Testis (tissue), 3 donors: Measurements from ENCODE around the gene NAPSA. TPM values are rescaled to one million over a fixed set of nuclear protein-coding genes. Genes with fewer than 3 reads are reported as not detected.

Experiments
- DNase-seq: peaks from one replicate; pipeline ENCODE4 v3.0.0-alpha.2; 2019
- H3K27ac ChIP-seq, 2 donors: fragments of 200-600 bp; sonication (generic); one replicate each; pipeline ENCODE4 v1.5.1; 2019
- H3K27me3 ChIP-seq: fragments of 200-600 bp; sonication (generic); one replicate; pipeline ENCODE4 v1.5.1; 2019
- H3K36me3 ChIP-seq: fragments of 200-600 bp; sonication (generic); one replicate; pipeline ENCODE4 v1.5.1; 2017; ENCODE audit warnings: low read depth; ENCODE audit errors: missing control alignments
- H3K4me1 ChIP-seq: fragments of 200-600 bp; sonication (generic); one replicate; pipeline ENCODE4 v1.5.1; 2019
- H3K4me3 ChIP-seq, 2 donors: fragments of 200-600 bp; sonication (generic); one replicate each; pipeline ENCODE4 v1.5.1; 2017 to 2019
- H3K9me3 ChIP-seq: fragments of 200-600 bp; sonication (generic); one replicate; pipeline ENCODE4 v1.5.1; 2017
- CTCF ChIP-seq, 3 experiments: fragments of 450-650 bp in 2 of 3; fragments of 200-600 bp in 1 of 3; sonication (generic) in 1 of 3; IDR thresholded peaks; one replicate each; pipeline ENCODE4 v1.5.1; 2016 to 2019; ENCODE audit warnings: antibody characterized with exemption in 3 of 3, mild to moderate bottlenecking in 2 of 3, moderate library complexity in 1 of 3
- POLR2A ChIP-seq: fragments of 450-650 bp; IDR thresholded peaks from one replicate; pipeline ENCODE4 v1.6.1; 2017; ENCODE audit warnings: antibody characterized with exemption, mild to moderate bottlenecking, moderate library complexity
- WGBS, 2 donors: methylation state at CpG; one replicate each; pipeline ENCODE4 v1.1.5; 2018; 5-methylcytosine and 5-hydroxymethylcytosine counted together
- intact Hi-C: fragments of 100-400 bp; cut with DNase I; formaldehyde crosslinking; loops from one replicate; pipeline ENCODE4 v1.15.1; 2023; ENCODE audit warnings: low total_unique reads
- polyA plus RNA-seq: library from polyadenylated mRNA; stranded (reverse); fragments of 350-450 nt; fragmentation: Illumina TruSeq; extraction: RNeasy Lipid Tissue Mini Kit (QIAGEN cat#74804); gene quantifications from one replicate; pipeline ENCODE4 v1.2.3, GENCODE V29; 2014; ENCODE audit warnings: low read depth, low replicate concordance; ENCODE audit not compliant: insufficient read depth
- total RNA-seq, 2 donors: library from RNA; depleted of rRNA; stranded (reverse); fragments of >200 nt; gene quantifications; one replicate each; pipeline ENCODE4 v1.2.3, GENCODE V29; 2016

NAPSA gene
- total and polyA plus RNA-seq, 3 donors from 2014 or later = 1.3 to 11.5 (median 2.0) TPM

- 46 to 49% methylated on average over 6 to 10 of the region's 10 CpGs for WGBS, 2 donors
- TF ChIP-seq CTCF (IDR thresholded peaks at IDR 0.05) = no peak
- TF ChIP-seq POLR2A = no peak
- H3K36me3 ChIP-seq = no peaks in the 10 kb centered on the region
Observed at GRCh38 chr19:50310759-50311465, 54.5 kb downstream of the NAPSA start.

GRCh38 chr19:50309396-50310125, 55.9 kb downstream of the NAPSA start:
- Histone ChIP-seq H3K9me3 (no peaks in the 10 kb centered on the region), H3K27ac (no peak overlapping the region), H3K4me3 (no peak overlapping the region), H3K27me3 (no peaks in the 10 kb centered on the region), H3K36me3 (no peaks in the 10 kb centered on the region), H3K4me1 (no peaks in the 10 kb centered on the region)
- TF ChIP-seq POLR2A = no peak
- TF ChIP-seq CTCF (IDR thresholded peaks at IDR 0.05) = no peak
- 43 to 49% methylated on average over 16 of the region's 16 CpGs for WGBS, 2 donors
- DNase-seq = no peak
- intact Hi-C loops = no loop called here

More at GRCh38 chr19:50310759-50311465, 54.5 kb downstream of the NAPSA start:
- no peaks in the 10 kb centered on the region for H3K9me3 ChIP-seq
- DNase-seq = no peak
- no peaks in the 10 kb centered on the region for H3K27me3 ChIP-seq
- no peak overlapping the region for H3K4me3 ChIP-seq
- intact Hi-C loops = no loop called here
- no peak overlapping the region for H3K27ac ChIP-seq
- no peaks in the 10 kb centered on the region for H3K4me1 ChIP-seq

GRCh38 chr19:50308991-50309390, 56.4 kb downstream of the NAPSA start:
- H3K9me3 ChIP-seq = no peaks in the 10 kb centered on the region
- intact Hi-C loops = no loop called here
- DNase-seq = no peak
- H3K4me3 ChIP-seq = no peak overlapping the region
- TF ChIP-seq POLR2A (no peak), CTCF (IDR thresholded peaks at IDR 0.05) (no peak)
- H3K4me1 ChIP-seq = no peaks in the 10 kb centered on the region
- H3K27me3 ChIP-seq = no peaks in the 10 kb centered on the region
- no peaks in the 10 kb centered on the region for H3K36me3 ChIP-seq
- no peak overlapping the region for H3K27ac ChIP-seq
- 78 to 84% methylated on average over 21 of the region's 21 CpGs for WGBS, 2 donors

Other genes starting within 250 kb of the NAPSA start
- 10 to 100 TPM; 18.0 to 37.3 TPM for gene IZUMO2, start 202.4 kb downstream of the NAPSA start, total RNA-seq
- gene IZUMO2, start 202.4 kb downstream of the NAPSA start, polyA plus RNA-seq = 56.1 TPM
- gene MYH14, start 162.0 kb downstream of the NAPSA start, total RNA-seq = 1 to 10 TPM; 7.8 to 7.9 TPM
- gene MYH14, start 162.0 kb downstream of the NAPSA start, polyA plus RNA-seq = 6.0 TPM
- 10 to 100 TPM in 1 of 2 donors, 1 to 10 TPM in 1; 6.9 to 16.0 TPM for gene KCNC3, start 36.3 kb downstream of the NAPSA start, total RNA-seq
- gene KCNC3, start 36.3 kb downstream of the NAPSA start, polyA plus RNA-seq = 7.7 TPM
- 10 to 100 TPM; 93.8 to 96.6 TPM for gene NR1H2, start 10.8 kb upstream of the NAPSA start, total RNA-seq
- 68.0 TPM for gene NR1H2, start 10.8 kb upstream of the NAPSA start, polyA plus RNA-seq
- gene POLD1, start 18.7 kb upstream of the NAPSA start, total RNA-seq = 10 to 100 TPM; 42.2 to 51.7 TPM
- 30.7 TPM for gene POLD1, start 18.7 kb upstream of the NAPSA start, polyA plus RNA-seq
- 1 to 10 TPM in 1 of 2 donors, under 1 TPM in 1; 0.24 to 1.1 TPM for gene SPIB, start 53.3 kb upstream of the NAPSA start, total RNA-seq
- gene SPIB, start 53.3 kb upstream of the NAPSA start, polyA plus RNA-seq = 1.6 TPM
- under 1 TPM; 0.31 to 0.63 TPM for gene MYBPC2, start 67.3 kb upstream of the NAPSA start, total RNA-seq
- gene MYBPC2, start 67.3 kb upstream of the NAPSA start, polyA plus RNA-seq = 3.2 TPM
- 100 to 1,000 TPM; 203 to 311 TPM for gene EMC10, start 110.9 kb upstream of the NAPSA start, total RNA-seq
- 162 TPM for gene EMC10, start 110.9 kb upstream of the NAPSA start, polyA plus RNA-seq
- gene GARIN5A, start 111.2 kb upstream of the NAPSA start, total RNA-seq = 100 to 1,000 TPM in 1 of 2 donors, 10 to 100 TPM in 1; 60.0 to 120 TPM
- 126 TPM for gene GARIN5A, start 111.2 kb upstream of the NAPSA start, polyA plus RNA-seq
- gene JOSD2, start 145.6 kb upstream of the NAPSA start, total RNA-seq = 10 to 100 TPM; 26.1 to 37.7 TPM
- 21.6 TPM for gene JOSD2, start 145.6 kb upstream of the NAPSA start, polyA plus RNA-seq
- gene ASPDH, start 148.3 kb upstream of the NAPSA start, total RNA-seq = not detected
- 0.90 TPM for gene ASPDH, start 148.3 kb upstream of the NAPSA start, polyA plus RNA-seq
- gene LRRC4B, start 202.8 kb upstream of the NAPSA start, total RNA-seq = 10 to 100 TPM in 1 of 2 donors, 1 to 10 TPM in 1; 5.7 to 10.1 TPM
- 2.8 TPM for gene LRRC4B, start 202.8 kb upstream of the NAPSA start, polyA plus RNA-seq